Naive thymus-derived CD8-positive, alpha-beta T cell (primary cell): ENCODE data around the gene CCNB2. TPM values are rescaled to one million over a fixed set of nuclear protein-coding genes. Genes with fewer than 3 reads are reported as not detected.
"Not testable (repeated sequence)": the region's sequence is repeated elsewhere in the genome, so short reads cannot be mapped to it uniquely, and the experiment has no call there.

Experiments used
- ATAC-seq, 2 donors: fragments of 150-1000 bp; cut with Tn5 transposase in 1 of 2; sonication (Bioruptor Pico), chemical (Tn5 transposase) in 1 of 2; 1 replicate in 1 of 2; 2 replicates in 1 of 2; pipeline ENCODE4 v1.10.0; 2021; ENCODE audit warnings: mild to moderate bottlenecking in 2 of 2, moderate library complexity in 2 of 2
- POLR2A ChIA-PET: fragments of 350-600 bp; sonication (Branson Sonifier 250); formaldehyde crosslinking; loops from one replicate; lab custom pipeline; 2021; ENCODE audit warnings: antibody characterized with exemption; lab: Charles Lee
- DNase-seq, 10 donors: peaks; one replicate each; pipeline versions ENCODE4 v3.0.0 to v3.0.0-alpha.2; 2020 to 2022
- H3K27ac Mint-ChIP-seq, 10 donors: one replicate each; pipeline ENCODE4 v1.8.0; 2020 to 2022; ENCODE audit warnings: mild to moderate bottlenecking in 10 of 10, mixed read lengths in 10 of 10, moderate library complexity in 4 of 10, inconsistent platforms in 1 of 10
- H3K27me3 Mint-ChIP-seq, 5 donors: one replicate each; pipeline ENCODE4 v1.8.0; 2021 to 2022; ENCODE audit warnings: mixed read lengths in 5 of 5
- H3K36me3 Mint-ChIP-seq, 3 donors: one replicate each; pipeline ENCODE4 v1.8.0; 2020 to 2022; ENCODE audit warnings: mixed read lengths in 3 of 3, mild to moderate bottlenecking in 2 of 3, inconsistent platforms in 1 of 3
- H3K4me1 Mint-ChIP-seq, 4 donors: one replicate each; pipeline ENCODE4 v1.8.0; 2021 to 2022; ENCODE audit warnings: mixed read lengths in 4 of 4
- H3K4me3 Mint-ChIP-seq, 10 donors: one replicate each; pipeline ENCODE4 v1.8.0; 2020 to 2022; ENCODE audit warnings: mild to moderate bottlenecking in 10 of 10, mixed read lengths in 10 of 10, moderate library complexity in 6 of 10, inconsistent platforms in 1 of 10
- H3K9me3 Mint-ChIP-seq, 9 donors: one replicate each; pipeline ENCODE4 v1.8.0; 2020 to 2022; ENCODE audit warnings: mixed read lengths in 9 of 9, mild to moderate bottlenecking in 3 of 9, inconsistent platforms in 1 of 9, moderate library complexity in 1 of 9
- polyA plus RNA-seq, 3 donors: library from polyadenylated mRNA; unstranded; fragments of 300-500 nt; fragmentation: Illumina TruSeq; gene quantifications; one replicate each; pipeline ENCODE4 v1.2.3, GENCODE V29; 2021
- total RNA-seq, 8 experiments: library from RNA in 2 of 8; stranded (reverse) in 2 of 8; gene quantifications; one replicate each; pipeline ENCODE4 v1.2.3 and lab custom pipeline; 2021 to 2026

Gene CCNB2
- total and polyA plus RNA-seq, 5 experiments from 2014 or later, result 0.34 to 0.80 (median 0.52) TPM; not detected in 2

GRCh38 chr15:59111251-59111650 lies 6.3 kb downstream of the CCNB2 start:
- no peaks in the 10 kb centered on the region for H3K27me3 Mint-ChIP-seq
- DNase-seq (no peak), ATAC-seq (no peak)
- POLR2A ChIA-PET, result no interaction called here
- no peaks in the 10 kb centered on the region for H3K9me3 Mint-ChIP-seq
- no peaks in the 10 kb centered on the region for H3K4me1 Mint-ChIP-seq
- no peaks in the 10 kb centered on the region for H3K36me3 Mint-ChIP-seq
- no peak overlapping the region for H3K4me3 Mint-ChIP-seq
- H3K27ac Mint-ChIP-seq, result no peak overlapping the region

- Mint-ChIP-seq H3K4me3 (no peak overlapping the region), H3K27ac (no peak overlapping the region), H3K36me3 (no peaks in the 10 kb centered on the region), H3K9me3 (no peaks in the 10 kb centered on the region), H3K4me1 (no peaks in the 10 kb centered on the region), H3K27me3 (no peaks in the 10 kb centered on the region)
- ATAC-seq (no peak), DNase-seq (no peak)
- POLR2A ChIA-PET, result no interaction called here
Measured at GRCh38 chr15:59115047-59115446, 10.1 kb downstream of the CCNB2 start.

GRCh38 chr15:59116141-59116540 lies 11.2 kb downstream of the CCNB2 start:
- Mint-ChIP-seq H3K27ac (no peak overlapping the region), H3K4me3 (no peak overlapping the region), H3K27me3 (no peaks in the 10 kb centered on the region), H3K36me3 (no peaks in the 10 kb centered on the region), H3K9me3 (no peaks in the 10 kb centered on the region), H3K4me1 (no peaks in the 10 kb centered on the region)
- DNase-seq (no peak), ATAC-seq (no peak)
- POLR2A ChIA-PET, result no interaction called here

GRCh38 chr15:59116771-59117170 lies 11.8 kb downstream of the CCNB2 start:
- Mint-ChIP-seq H3K4me1 (no peaks in the 10 kb centered on the region), H3K27ac (no peak overlapping the region), H3K27me3 (no peaks in the 10 kb centered on the region), H3K4me3 (no peak overlapping the region), H3K9me3 (no peaks in the 10 kb centered on the region), H3K36me3 (no peaks in the 10 kb centered on the region)
- POLR2A ChIA-PET, result no interaction called here
- DNase-seq (no peak), ATAC-seq (no peak)

- Mint-ChIP-seq H3K27me3 (no peaks in the 10 kb centered on the region), H3K4me3 (no peak overlapping the region), H3K27ac (no peak overlapping the region), H3K36me3 (no peaks in the 10 kb centered on the region), H3K4me1 (no peaks in the 10 kb centered on the region), H3K9me3 (no peaks in the 10 kb centered on the region)
- DNase-seq, result no peak
- ATAC-seq, result no peak
- POLR2A ChIA-PET, result no interaction called here
Measured at GRCh38 chr15:59119625-59120024, 14.7 kb downstream of the CCNB2 start.

- POLR2A ChIA-PET, result no interaction called here
- Mint-ChIP-seq H3K36me3 (no peaks in the 10 kb centered on the region), H3K27ac (no peak overlapping the region), H3K4me1 (no peaks in the 10 kb centered on the region), H3K9me3 (no peaks in the 10 kb centered on the region), H3K4me3 (no peak overlapping the region), H3K27me3 (no peaks in the 10 kb centered on the region)
- DNase-seq (no peak), ATAC-seq (no peak)
Measured at GRCh38 chr15:59120937-59121336, 16.0 kb downstream of the CCNB2 start.

- no peaks in the 10 kb centered on the region for H3K27me3 Mint-ChIP-seq
- peaks cover 0 to 5% (median 0%) of the 10 kb centered on the region in 4 donors for H3K4me1 Mint-ChIP-seq
- peak overlapping the region in 2 of 10 donors; percentile 17 to 46 for H3K27ac Mint-ChIP-seq
- no peak overlapping the region for H3K4me3 Mint-ChIP-seq
- POLR2A ChIA-PET, result no interaction called here
- DNase-seq, result no peak
- H3K36me3 Mint-ChIP-seq, result peaks cover 0 to 6% (median 0%) of the 10 kb centered on the region in 3 donors
- peaks cover 0 to 10% (median 0%) of the 10 kb centered on the region in 9 donors for H3K9me3 Mint-ChIP-seq
- no peak for ATAC-seq
Measured at GRCh38 chr15:59124261-59124660, 19.3 kb downstream of the CCNB2 start.

- H3K27ac Mint-ChIP-seq, POLR2A ChIA-PET, DNase-seq, H3K27me3 Mint-ChIP-seq, ATAC-seq, H3K4me3 Mint-ChIP-seq, H3K4me1 Mint-ChIP-seq: not testable (repeated sequence)
- peaks cover 0 to 24% (median 7%) of the 10 kb centered on the region in 9 donors for H3K9me3 Mint-ChIP-seq
- H3K36me3 Mint-ChIP-seq, result peaks cover 0 to 17% (median 4%) of the 10 kb centered on the region in 3 donors
Measured at GRCh38 chr15:59125683-59126082, 20.7 kb downstream of the CCNB2 start.

- H3K27ac Mint-ChIP-seq, result not testable (repeated sequence)
- H3K36me3 Mint-ChIP-seq, result peaks cover 0 to 17% (median 4%) of the 10 kb centered on the region in 3 donors
Measured at GRCh38 chr15:59127255-59127654, 22.3 kb downstream of the CCNB2 start.

GRCh38 chr15:59131456-59131855 lies 26.5 kb downstream of the CCNB2 start:
- peaks cover 0 to 17% (median 4%) of the 10 kb centered on the region in 3 donors for H3K36me3 Mint-ChIP-seq
- H3K27me3 Mint-ChIP-seq, result no peaks in the 10 kb centered on the region
- H3K9me3 Mint-ChIP-seq, result peaks cover 0 to 24% (median 7%) of the 10 kb centered on the region in 9 donors
- peaks cover 0 to 5% (median 0%) of the 10 kb centered on the region in 4 donors for H3K4me1 Mint-ChIP-seq
- H3K27ac Mint-ChIP-seq, result no peak overlapping the region
- POLR2A ChIA-PET, result no interaction called here
- ATAC-seq (no peak), DNase-seq (no peak)
- no peak overlapping the region for H3K4me3 Mint-ChIP-seq

More at GRCh38 chr15:59127255-59127654, 22.3 kb downstream of the CCNB2 start:
- ATAC-seq, H3K4me3 Mint-ChIP-seq, POLR2A ChIA-PET, H3K27me3 Mint-ChIP-seq, DNase-seq, H3K4me1 Mint-ChIP-seq: not testable (repeated sequence)
- peaks cover 0 to 24% (median 7%) of the 10 kb centered on the region in 9 donors for H3K9me3 Mint-ChIP-seq

- POLR2A ChIA-PET, result no interaction called here
- Mint-ChIP-seq H3K4me1 (peaks cover 0 to 4% (median 0%) of the 10 kb centered on the region in 4 donors), H3K36me3 (peaks cover 0 to 17% (median 4%) of the 10 kb centered on the region in 3 donors), H3K27me3 (no peaks in the 10 kb centered on the region), H3K27ac (no peak overlapping the region), H3K9me3 (peaks cover 0 to 24% (median 7%) of the 10 kb centered on the region in 9 donors), H3K4me3 (no peak overlapping the region)
- ATAC-seq, result no peak
- no peak for DNase-seq
Measured at GRCh38 chr15:59131969-59132562, 27.1 kb downstream of the CCNB2 start.

- ATAC-seq, result no peak
- Mint-ChIP-seq H3K27me3 (no peaks in the 10 kb centered on the region), H3K9me3 (peaks cover 0 to 17% (median 7%) of the 10 kb centered on the region in 9 donors), H3K4me3 (no peak overlapping the region), H3K27ac (no peak overlapping the region), H3K36me3 (peaks cover 0 to 11% (median 4%) of the 10 kb centered on the region in 3 donors), H3K4me1 (peaks cover 2 to 8% (median 6%) of the 10 kb centered on the region in 4 donors)
- POLR2A ChIA-PET, result no interaction called here
- DNase-seq, result no peak
Measured at GRCh38 chr15:59133929-59134427, 29.0 kb downstream of the CCNB2 start.

- no peaks in the 10 kb centered on the region for H3K36me3 Mint-ChIP-seq
- no peak for ATAC-seq
- POLR2A ChIA-PET, result interaction anchor here (0.5 kb wide), 1 partner anchor 175 kb away, joined by 5 read pairs; no protein-coding TSS in a partner anchor
- DNase-seq, result no peak
- peaks cover 2 to 8% (median 6%) of the 10 kb centered on the region in 4 donors for H3K4me1 Mint-ChIP-seq
- H3K4me3 Mint-ChIP-seq, result no peak overlapping the region
- H3K27ac Mint-ChIP-seq, result peak overlapping the region in 1 of 10 donors; percentile 22
- H3K9me3 Mint-ChIP-seq, result no peaks in the 10 kb centered on the region
- no peaks in the 10 kb centered on the region for H3K27me3 Mint-ChIP-seq
Measured at GRCh38 chr15:59137566-59137965, 32.6 kb downstream of the CCNB2 start.
